HepG2 (cell line): ENCODE measurements around the gene STK17A. TPM values are rescaled to one million over a fixed set of nuclear protein-coding genes. Genes with fewer than 3 reads are reported as not detected.
A peak's percentile ranks its signal among the peaks of the same experiment; 100 is the strongest.

Source experiments
- AKNA ChIP-seq: sonication (generic); formaldehyde crosslinking; IDR thresholded peaks from 2 replicates; pipeline ENCODE4 v1.4.0; 2020; ENCODE audit warnings: missing genetic modification reagents, borderline replicate concordance
- CEBPZ ChIP-seq: IDR thresholded peaks from 2 replicates; pipeline ENCODE4 v1.6.1; 2012; ENCODE audit warnings: low read length, improper control_type of control experiment
- MLLT10 ChIP-seq: sonication (generic); formaldehyde crosslinking; IDR thresholded peaks from 2 replicates; pipeline ENCODE4 v1.4.0; 2020; ENCODE audit warnings: missing genetic modification reagents
- TOPORS ChIP-seq: sonication (generic); formaldehyde crosslinking; IDR thresholded peaks from 2 replicates; pipeline ENCODE4 v1.8.0; 2023; ENCODE audit warnings: mild to moderate bottlenecking, missing genetic modification reagents
- ZNF331 ChIP-seq: sonication (generic); formaldehyde crosslinking; IDR thresholded peaks from 2 replicates; pipeline ENCODE4 v1.4.0; 2020; ENCODE audit warnings: missing genetic modification reagents
- polyA plus RNA-seq, 8 experiments: library from polyadenylated mRNA; depleted of rRNA in 3 of 8; stranded (reverse) in 7 of 8; unstranded in 1 of 8; fragments of >200 nt; fragmentation: Illumina TruSeq in 4 of 8; extraction: Trizol in 4 of 8; gene quantifications; 2 replicates each; pipeline versions ENCODE4 v1.2.1 to v1.2.3, GENCODE V29; 2011 to 2016; ENCODE audit warnings: low read depth in 4 of 8, missing spikeins in 1 of 8, mixed read lengths in 1 of 8; ENCODE audit not compliant: insufficient read depth in 1 of 8
- total RNA-seq, 5 experiments: library from RNA; depleted of rRNA; stranded (reverse); fragments of >200 nt; fragmentation: Illumina TruSeq; extraction: Trizol; gene quantifications; 2 replicates each; pipeline ENCODE4 v1.2.3, GENCODE V29; 2016; ENCODE audit warnings: low read depth in 1 of 5
- TF ChIP-seq, protein P1 (sequence below): IDR thresholded peaks from 2 replicates; pipeline ENCODE4 v1.6.1; 2018; ENCODE audit warnings: missing genetic modification reagents
- TF ChIP-seq, protein P2 (sequence below): sonication (generic); formaldehyde crosslinking; IDR thresholded peaks from 2 replicates; pipeline ENCODE4 v1.4.0; 2020; ENCODE audit warnings: missing genetic modification reagents
- TF ChIP-seq, protein P3 (sequence below), 2 experiments: sonication (generic) in 1 of 2; formaldehyde crosslinking in 1 of 2; IDR thresholded peaks; 2 replicates each; pipeline versions ENCODE4 v1.6.1 to v1.9.0; 2014 to 2022; ENCODE audit warnings: antibody characterized with exemption in 1 of 2, borderline replicate concordance in 1 of 2, inconsistent platforms in 1 of 2, low read depth in 1 of 2, missing genetic modification reagents in 1 of 2
- TF ChIP-seq, protein P4 (sequence below): IDR thresholded peaks from 2 replicates; pipeline ENCODE4 v1.6.1; 2016; ENCODE audit warnings: mild to moderate bottlenecking, missing biosample characterization, missing genetic modification reagents

The STK17A gene
- total and polyA plus RNA-seq, 2 of the 13 experiments (the other 11 are each of a cell fraction or from before 2014, with no cell fraction given) = 18.6 to 24.3 TPM

DNA sequence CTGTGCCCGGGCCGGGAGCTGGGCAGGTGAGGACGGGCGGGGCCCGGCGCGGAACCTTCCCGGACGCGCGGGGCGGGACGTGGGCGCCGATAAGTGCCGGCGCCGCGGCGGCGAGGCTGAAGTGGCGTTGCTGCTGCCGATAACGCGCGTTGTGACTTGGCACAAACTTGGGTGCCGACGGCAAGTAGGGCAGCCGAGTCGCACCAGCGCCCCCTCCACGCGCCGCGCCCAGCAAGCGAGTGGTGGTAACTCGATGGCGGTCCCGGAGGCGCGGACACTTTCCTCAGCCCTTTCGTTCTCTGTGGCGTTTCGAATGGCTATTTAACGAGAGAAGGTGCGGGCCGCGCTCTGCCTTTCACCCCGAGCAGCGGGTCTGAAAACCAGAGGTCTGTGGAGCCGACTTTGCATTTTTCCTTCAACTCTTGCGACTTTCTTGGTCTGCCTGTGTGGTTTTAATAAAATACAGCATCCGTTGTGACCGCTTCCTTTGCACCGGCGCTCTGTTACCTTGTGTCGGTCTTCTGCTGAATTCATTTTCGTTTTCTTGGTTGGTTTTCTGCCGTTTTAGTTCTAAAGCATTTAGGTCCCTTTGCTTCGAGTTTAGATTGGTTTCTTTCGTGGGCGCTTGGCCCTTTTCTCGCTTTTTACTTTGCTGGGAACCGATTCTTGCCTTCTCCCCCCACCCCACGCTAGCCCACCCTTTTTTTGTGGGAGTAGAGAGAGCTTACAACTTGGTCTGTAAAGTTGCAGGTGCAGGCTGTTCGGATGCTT, 701 bp downstream of the STK17A start (continued):
- TF ChIP-seq, protein P1, sequence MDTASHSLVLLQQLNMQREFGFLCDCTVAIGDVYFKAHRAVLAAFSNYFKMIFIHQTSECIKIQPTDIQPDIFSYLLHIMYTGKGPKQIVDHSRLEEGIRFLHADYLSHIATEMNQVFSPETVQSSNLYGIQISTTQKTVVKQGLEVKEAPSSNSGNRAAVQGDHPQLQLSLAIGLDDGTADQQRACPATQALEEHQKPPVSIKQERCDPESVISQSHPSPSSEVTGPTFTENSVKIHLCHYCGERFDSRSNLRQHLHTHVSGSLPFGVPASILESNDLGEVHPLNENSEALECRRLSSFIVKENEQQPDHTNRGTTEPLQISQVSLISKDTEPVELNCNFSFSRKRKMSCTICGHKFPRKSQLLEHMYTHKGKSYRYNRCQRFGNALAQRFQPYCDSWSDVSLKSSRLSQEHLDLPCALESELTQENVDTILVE (CRISPR knock-in tag) = no peak
- TF ChIP-seq ZNF331 (CRISPR knock-in tag) (peak; percentile 44; the same call in 1 of the 2 replicates), CEBPZ (no peak), TOPORS (CRISPR knock-in tag) (no peak), AKNA (CRISPR knock-in tag) (no peak), MLLT10 (CRISPR knock-in tag) (no peak)
- TF ChIP-seq, protein P2, sequence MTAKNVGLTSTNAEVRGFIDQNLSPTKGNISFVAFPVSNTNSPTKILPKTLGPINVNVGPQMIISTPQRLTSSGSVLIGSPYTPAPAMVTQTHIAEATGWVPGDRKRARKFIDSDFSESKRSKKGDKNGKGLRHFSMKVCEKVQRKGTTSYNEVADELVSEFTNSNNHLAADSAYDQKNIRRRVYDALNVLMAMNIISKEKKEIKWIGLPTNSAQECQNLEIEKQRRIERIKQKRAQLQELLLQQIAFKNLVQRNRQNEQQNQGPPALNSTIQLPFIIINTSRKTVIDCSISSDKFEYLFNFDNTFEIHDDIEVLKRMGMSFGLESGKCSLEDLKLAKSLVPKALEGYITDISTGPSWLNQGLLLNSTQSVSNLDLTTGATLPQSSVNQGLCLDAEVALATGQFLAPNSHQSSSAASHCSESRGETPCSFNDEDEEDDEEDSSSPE (CRISPR knock-in tag) = no peak
- TF ChIP-seq, protein P3, sequence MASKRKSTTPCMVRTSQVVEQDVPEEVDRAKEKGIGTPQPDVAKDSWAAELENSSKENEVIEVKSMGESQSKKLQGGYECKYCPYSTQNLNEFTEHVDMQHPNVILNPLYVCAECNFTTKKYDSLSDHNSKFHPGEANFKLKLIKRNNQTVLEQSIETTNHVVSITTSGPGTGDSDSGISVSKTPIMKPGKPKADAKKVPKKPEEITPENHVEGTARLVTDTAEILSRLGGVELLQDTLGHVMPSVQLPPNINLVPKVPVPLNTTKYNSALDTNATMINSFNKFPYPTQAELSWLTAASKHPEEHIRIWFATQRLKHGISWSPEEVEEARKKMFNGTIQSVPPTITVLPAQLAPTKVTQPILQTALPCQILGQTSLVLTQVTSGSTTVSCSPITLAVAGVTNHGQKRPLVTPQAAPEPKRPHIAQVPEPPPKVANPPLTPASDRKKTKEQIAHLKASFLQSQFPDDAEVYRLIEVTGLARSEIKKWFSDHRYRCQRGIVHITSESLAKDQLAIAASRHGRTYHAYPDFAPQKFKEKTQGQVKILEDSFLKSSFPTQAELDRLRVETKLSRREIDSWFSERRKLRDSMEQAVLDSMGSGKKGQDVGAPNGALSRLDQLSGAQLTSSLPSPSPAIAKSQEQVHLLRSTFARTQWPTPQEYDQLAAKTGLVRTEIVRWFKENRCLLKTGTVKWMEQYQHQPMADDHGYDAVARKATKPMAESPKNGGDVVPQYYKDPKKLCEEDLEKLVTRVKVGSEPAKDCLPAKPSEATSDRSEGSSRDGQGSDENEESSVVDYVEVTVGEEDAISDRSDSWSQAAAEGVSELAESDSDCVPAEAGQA (IDR thresholded peaks at IDR 0.05; ENCODE audit: low read depth) = no peak
- TF ChIP-seq, protein P3 (CRISPR knock-in tag; IDR thresholded peaks at IDR 0.05; ENCODE audit: borderline replicate concordance) = no peak
- TF ChIP-seq, protein P4, sequence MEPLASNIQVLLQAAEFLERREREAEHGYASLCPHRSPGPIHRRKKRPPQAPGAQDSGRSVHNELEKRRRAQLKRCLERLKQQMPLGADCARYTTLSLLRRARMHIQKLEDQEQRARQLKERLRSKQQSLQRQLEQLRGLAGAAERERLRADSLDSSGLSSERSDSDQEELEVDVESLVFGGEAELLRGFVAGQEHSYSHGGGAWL (CRISPR knock-in tag) = no peak
